K562 (cell line): Measurements from ENCODE around the gene CDH2. TPM values are rescaled to one million over a fixed set of nuclear protein-coding genes. Genes with fewer than 3 reads are reported as not detected.

ENCODE experiments used
- ATAC-seq: fragments of 200-7000 bp; cut with Tn5 transposase; 3 replicates; pipeline ENCODE4 v1.9.1; 2020; ENCODE audit warnings: moderate library complexity
- BruUV-seq: library from RNA; stranded (reverse); fragments of 400-500 nt; replicated peaks from 2 replicates; lab custom pipeline; 2021; lab: Mats Ljungman, UMichigan
- CTCF ChIA-PET: fragments of 300-600 bp; formaldehyde crosslinking; extraction: SDS; loops from one replicate; lab custom pipeline; 2021; ENCODE audit warnings: low intra/inter-chr PET ratio; lab: Yijun Ruan, JAX
- POLR2A ChIA-PET: fragments of 300-600, 350-650 bp; sonication (Branson Sonifier 250); formaldehyde crosslinking; extraction: SDS; loops from one replicate; lab custom pipeline; 2021; ENCODE audit warnings: antibody characterized with exemption, inconsistent platforms; lab: Yijun Ruan, JAX
- DNase-seq, 4 experiments: peaks; one replicate each; pipeline versions ENCODE4 v3.0.0 to v3.0.0-alpha.2; 2011 to 2018; ENCODE audit warnings: low spot score in 3 of 4, mixed read lengths in 3 of 4; ENCODE audit errors: extremely low read depth in 1 of 4
- FAIRE-seq: peaks from 2 replicates; lab custom pipeline; 2011; peaks lifted over from hg19 to GRCh38; lab: Jason Lieb, UNC
- H2AFZ ChIP-seq: 2 replicates; pipeline ENCODE4 v1.6.0; 2011; ENCODE audit warnings: low read depth, low read length, control low read depth, inconsistent platforms
- H3K27ac ChIP-seq: fragments of 200-600 bp; 3 replicates; pipeline ENCODE4 v1.8.0; 2011; ENCODE audit warnings: low read depth, mild to moderate bottlenecking, control low read depth, inconsistent platforms, low read length, moderate library complexity, mixed read lengths; ENCODE audit errors: extremely low read depth
- H3K27me3 ChIP-seq, 2 experiments: fragments of 300-600 bp in 1 of 2; 2 replicates in 1 of 2; 3 replicates in 1 of 2; pipeline versions ENCODE4 v1.6.0 to v1.8.0; 2011; ENCODE audit warnings: inconsistent platforms in 2 of 2, low read length in 2 of 2, mild to moderate bottlenecking in 1 of 2, mixed read lengths in 1 of 2, moderate library complexity in 1 of 2; ENCODE audit not compliant: control insufficient read depth in 2 of 2, insufficient read depth in 2 of 2
- H3K36me3 ChIP-seq: fragments of 300-600 bp; 3 replicates; pipeline ENCODE4 v1.8.0; 2011; ENCODE audit warnings: mild to moderate bottlenecking, low read length, inconsistent platforms; ENCODE audit not compliant: control insufficient read depth, insufficient read depth
- H3K4me1 ChIP-seq, 2 experiments: fragments of 200-600 bp in 1 of 2; replicated peaks in 1 of 2; 2 replicates in 1 of 2; 3 replicates in 1 of 2; pipeline versions ENCODE4 v1.5.1 to v1.8.0; 2011; ENCODE audit warnings: inconsistent platforms in 2 of 2, low read length in 2 of 2, mild to moderate bottlenecking in 1 of 2, mixed read lengths in 1 of 2, moderate library complexity in 1 of 2; ENCODE audit not compliant: control insufficient read depth in 2 of 2, insufficient read depth in 2 of 2
- H3K4me2 ChIP-seq: 2 replicates; pipeline ENCODE4 v1.6.1; 2011; ENCODE audit warnings: low read length, control low read depth, inconsistent platforms, mixed read lengths; ENCODE audit not compliant: insufficient read depth
- H3K4me3 ChIP-seq: fragments of 200-600 bp; sonication (generic), shearing (Covaris generic); 2 replicates; pipeline ENCODE4 v1.5.1; 2016; ENCODE audit warnings: control low read depth, inconsistent platforms
- H3K79me2 ChIP-seq: fragments of 200-600 bp; 3 replicates; pipeline ENCODE4 v1.8.0; 2011; ENCODE audit warnings: low read length, inconsistent platforms; ENCODE audit not compliant: control insufficient read depth, insufficient read depth
- H3K9ac ChIP-seq, 2 experiments: 2 replicates each; pipeline versions ENCODE4 v1.6.0 to v1.6.1; 2011; ENCODE audit warnings: low read depth in 2 of 2, low read length in 2 of 2, control low read depth in 1 of 2, inconsistent platforms in 1 of 2, mild to moderate bottlenecking in 1 of 2, mixed read lengths in 1 of 2; ENCODE audit not compliant: insufficient read depth in 1 of 2
- H3K9me1 ChIP-seq: one replicate; pipeline ENCODE4 v1.6.0; 2011; ENCODE audit warnings: inconsistent platforms, mild to moderate bottlenecking, low read length, moderate library complexity; ENCODE audit not compliant: control insufficient read depth, insufficient read depth
- H3K9me3 ChIP-seq: replicated peaks from 2 replicates; pipeline ENCODE4 v1.5.1; 2011; ENCODE audit warnings: low read depth, low read length, inconsistent platforms; ENCODE audit not compliant: control insufficient read depth, insufficient read depth
- H4K20me1 ChIP-seq: replicated peaks from 2 replicates; pipeline ENCODE4 v1.6.1; 2011; ENCODE audit warnings: low read length, inconsistent platforms, mixed read lengths; ENCODE audit not compliant: control insufficient read depth, insufficient read depth
- CBX5 ChIP-seq: IDR thresholded peaks from 2 replicates; pipeline ENCODE4 v1.6.1; 2014; ENCODE audit warnings: low read depth, borderline replicate concordance
- CREB5 ChIP-seq: fragments of 250-450 bp; sonication (Bioruptor Pico); IDR thresholded peaks from 2 replicates; pipeline ENCODE4 v1.5.0; 2020; ENCODE audit warnings: mild to moderate bottlenecking
- ELK3 ChIP-seq: fragments of 450-650 bp; formaldehyde crosslinking; IDR thresholded peaks from 2 replicates; pipeline ENCODE4 v1.4.0; 2020; ENCODE audit warnings: mild to moderate bottlenecking
- KDM1A ChIP-seq, 2 experiments: fragments of 450-650 bp; IDR thresholded peaks; 2 replicates each; pipeline ENCODE4 v1.6.1; 2016; ENCODE audit warnings: mild to moderate bottlenecking in 2 of 2
- MECOM ChIP-seq: fragments of 250-450 bp; sonication (Bioruptor Pico); IDR thresholded peaks from 2 replicates; pipeline ENCODE4 v1.8.0; 2022; ENCODE audit warnings: inconsistent platforms
- SRF ChIP-seq, 2 experiments: fragments of 250-450, 450-650 bp in 1 of 2; sonication (Bioruptor Pico) in 1 of 2; sonication (generic) in 1 of 2; formaldehyde crosslinking; IDR thresholded peaks; 2 replicates each; pipeline versions ENCODE4 v1.5.0 to v1.5.1; 2020 to 2022; ENCODE audit warnings: mild to moderate bottlenecking in 1 of 2, missing genetic modification reagents in 1 of 2
- WGBS: fragments of 100-300 bp; shearing (Covaris generic); methylation state at CpG from one replicate; pipeline ENCODE4 v1.1.6; 2016; ENCODE audit warnings: low coverage, mixed read lengths; ENCODE audit not compliant: insufficient coverage; ENCODE audit errors: missing lambda C conversion rate; 5-methylcytosine and 5-hydroxymethylcytosine counted together
- in situ Hi-C: fragments of 300-500 bp; cut with MboI; formaldehyde crosslinking; loops from 4 replicates; pipeline ENCODE4 v1.15.0; 2018; ENCODE audit warnings: inconsistent platforms, mixed read lengths
- intact Hi-C: fragments of 100-400 bp; cut with micrococcal nuclease; formaldehyde crosslinking; loops from 2 replicates; pipeline ENCODE4 v1.14.2; 2022
- polyA plus RNA-seq, 8 experiments: library from polyadenylated mRNA; depleted of rRNA in 4 of 8; stranded (reverse) in 5 of 8; unstranded in 3 of 8; fragments of >200 nt; fragmentation: Nextera tagmentation in 2 of 8; fragmentation: Illumina TruSeq in 1 of 8; extraction: Ambion mirVana in 2 of 8; extraction: Trizol in 1 of 8; gene quantifications; 2 replicates each; pipeline versions ENCODE4 v1.2.1 to v1.2.3, GENCODE V29; 2011 to 2014; ENCODE audit warnings: inconsistent platforms in 1 of 8, missing spikeins in 1 of 8
- total RNA-seq, 7 experiments: library from RNA; depleted of rRNA in 6 of 7; stranded (reverse); fragments of >200 nt in 6 of 7; fragmentation: Illumina TruSeq in 2 of 7; extraction: Trizol in 2 of 7; gene quantifications; 2 replicates each; pipeline versions ENCODE4 v1.2.1 to v1.2.3, GENCODE V29; 2011 to 2021; ENCODE audit warnings: low replicate concordance in 1 of 7

Gene CDH2
- total and polyA plus RNA-seq, 9 of the 15 experiments (the other 6 are each of a cell fraction or from before 2014, with no cell fraction given) = 0.04 TPM; not detected in 8

GRCh38 chr18:28138816-28139215 is 38.1 kb downstream of the CDH2 start:
- H3K4me3 ChIP-seq = no peak overlapping the region
- no peaks in the 10 kb centered on the region for H3K36me3 ChIP-seq
- POLR2A ChIA-PET = no interaction called here
- no TSS peak for BruUV-seq
- 0% methylated on average over 3 of the region's 3 CpGs for WGBS
- no peaks in the 10 kb centered on the region for H3K27me3 ChIP-seq
- no peaks in the 10 kb centered on the region for H4K20me1 ChIP-seq
- in situ Hi-C loops = no loop called here
- ATAC-seq (no peak), DNase-seq (no peak)
- no peak overlapping the region for H2AFZ ChIP-seq
- no peak for TF ChIP-seq CBX5
- no peak for TF ChIP-seq ELK3 (CRISPR knock-in tag)
- TF ChIP-seq KDM1A (IDR thresholded peaks at IDR 0.05) = no peak
- no peak for TF ChIP-seq CREB5
- no peak for TF ChIP-seq MECOM (CRISPR knock-in tag)
- no peak for TF ChIP-seq SRF (CRISPR knock-in tag; IDR thresholded peaks at IDR 0.05)
- TF ChIP-seq, all 486 proteins: peak for 0
- Histone ChIP-seq H3K9ac (no peak overlapping the region), H3K4me2 (no peak overlapping the region), H3K9me1 (no peaks in the 10 kb centered on the region), H3K79me2 (no peaks in the 10 kb centered on the region), H3K9me3 (no peaks in the 10 kb centered on the region), H3K4me1 (no peaks in the 10 kb centered on the region), H3K27ac (no peak overlapping the region)
- FAIRE-seq = no peak
- CTCF ChIA-PET = no interaction called here
- intact Hi-C loops = no loop called here
